ENCODE measurements around the gene PHF11.

PHF11 gene

DNA sequence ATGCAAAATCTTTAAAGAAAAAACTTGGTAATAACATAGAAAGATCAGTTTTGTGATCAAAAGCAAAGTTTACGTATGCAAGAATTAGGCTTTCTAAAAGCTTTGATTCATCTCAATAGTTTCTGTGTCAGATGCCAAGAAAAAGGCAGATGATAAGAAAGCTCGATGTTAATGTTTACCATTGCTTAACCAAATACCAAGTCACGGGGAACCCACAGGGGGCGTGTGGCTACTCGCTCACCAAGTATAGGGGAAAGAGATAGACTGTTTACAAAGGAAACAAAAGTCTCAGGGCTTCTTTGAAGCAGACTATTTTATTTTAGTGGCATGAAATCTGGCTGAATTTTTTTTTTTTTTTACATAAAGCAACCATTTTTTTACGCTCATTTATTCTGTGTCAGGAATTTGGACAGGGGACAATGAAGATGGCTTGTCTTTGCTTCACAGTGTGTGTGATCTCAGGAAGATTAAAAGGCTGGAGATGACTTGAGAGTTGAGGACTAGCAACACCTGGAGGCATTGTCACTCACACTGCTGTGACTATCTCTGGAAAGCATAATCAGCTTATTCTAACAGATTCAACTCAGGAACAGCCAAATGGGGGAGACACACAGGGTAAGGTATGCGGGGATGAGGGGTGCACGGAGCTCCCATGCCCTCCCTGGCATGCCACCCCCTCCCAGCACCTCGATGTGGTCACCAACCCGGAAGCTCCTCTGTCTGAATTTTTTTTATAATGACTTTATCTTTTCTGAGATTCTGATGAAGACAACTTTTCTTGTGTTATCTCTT is 64.7 kb downstream of the PHF11 start:
- ChIA-PET CTCF (interaction anchor here (0.6 to 1.4 kb wide), 7 partner anchors 18 to 579 kb away, joined by 3 to 4 read pairs (median 3); no protein-coding TSS in a partner anchor), POLR2A (interaction anchor here (0.7 to 0.8 kb wide), 2 partner anchors 116 to 603 kb away, joined by 3 read pairs; partner anchors contain the start of genes CAB39L and SETDB2)
- no peaks in the 10 kb centered on the region for H3K9me3 ChIP-seq (ENCODE audit: control insufficient read depth, insufficient read depth, low read depth, low read length)
- H3K36me3 ChIP-seq (ENCODE audit: control insufficient read depth in 2 of 2, insufficient read depth in 1 of 2, low read length in 2 of 2) = peaks cover 6 to 21% of the 10 kb centered on the region in 2 experiments
- no peak overlapping the region for H3K27ac ChIP-seq (ENCODE audit: extremely low read depth, low read depth, low read length)
- TF ChIP-seq KLF10 (tag by site-specific recombination; IDR thresholded peaks at IDR 0.05) (no peak), ZNF274 (IDR thresholded peaks at IDR 0.05; ENCODE audit: low read length) (no peak), ZNF274 (tag by site-specific recombination; IDR thresholded peaks at IDR 0.05; ENCODE audit: borderline replicate concordance) (no peak), ZNF560 (tag by site-specific recombination; IDR thresholded peaks at IDR 0.05; ENCODE audit: borderline replicate concordance) (no peak), ZNF391 (tag by site-specific recombination; IDR thresholded peaks at IDR 0.05; ENCODE audit: borderline replicate concordance, low read depth) (no peak), KLF8 (tag by site-specific recombination; IDR thresholded peaks at IDR 0.05) (no peak), IKZF3 (tag by site-specific recombination; IDR thresholded peaks at IDR 0.05) (no peak), ZNF701 (tag by site-specific recombination; IDR thresholded peaks at IDR 0.05) (no peak), ZNF248 (tag by site-specific recombination; IDR thresholded peaks at IDR 0.05) (no peak), ZNF843 (tag by site-specific recombination; IDR thresholded peaks at IDR 0.05) (no peak), FEZF1 (tag by site-specific recombination; IDR thresholded peaks at IDR 0.05) (peak; percentile 54), TRIM28 (IDR thresholded peaks at IDR 0.05; ENCODE audit: borderline replicate concordance, low read length) (no peak), ZNF366 (tag by site-specific recombination; conservative IDR thresholded peaks at IDR 0.05) (no peak), ZNF302 (tag by site-specific recombination; IDR thresholded peaks at IDR 0.05; ENCODE audit: low read depth) (no peak)
- TF ChIP-seq, protein P1, sequence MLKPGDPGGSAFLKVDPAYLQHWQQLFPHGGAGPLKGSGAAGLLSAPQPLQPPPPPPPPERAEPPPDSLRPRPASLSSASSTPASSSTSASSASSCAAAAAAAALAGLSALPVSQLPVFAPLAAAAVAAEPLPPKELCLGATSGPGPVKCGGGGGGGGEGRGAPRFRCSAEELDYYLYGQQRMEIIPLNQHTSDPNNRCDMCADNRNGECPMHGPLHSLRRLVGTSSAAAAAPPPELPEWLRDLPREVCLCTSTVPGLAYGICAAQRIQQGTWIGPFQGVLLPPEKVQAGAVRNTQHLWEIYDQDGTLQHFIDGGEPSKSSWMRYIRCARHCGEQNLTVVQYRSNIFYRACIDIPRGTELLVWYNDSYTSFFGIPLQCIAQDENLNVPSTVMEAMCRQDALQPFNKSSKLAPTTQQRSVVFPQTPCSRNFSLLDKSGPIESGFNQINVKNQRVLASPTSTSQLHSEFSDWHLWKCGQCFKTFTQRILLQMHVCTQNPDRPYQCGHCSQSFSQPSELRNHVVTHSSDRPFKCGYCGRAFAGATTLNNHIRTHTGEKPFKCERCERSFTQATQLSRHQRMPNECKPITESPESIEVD (tag by site-specific recombination; IDR thresholded peaks at IDR 0.05) = 0 out of 2 replicates have a peak, but pooled peaks have one; percentile 9
- TF ChIP-seq, protein P2, sequence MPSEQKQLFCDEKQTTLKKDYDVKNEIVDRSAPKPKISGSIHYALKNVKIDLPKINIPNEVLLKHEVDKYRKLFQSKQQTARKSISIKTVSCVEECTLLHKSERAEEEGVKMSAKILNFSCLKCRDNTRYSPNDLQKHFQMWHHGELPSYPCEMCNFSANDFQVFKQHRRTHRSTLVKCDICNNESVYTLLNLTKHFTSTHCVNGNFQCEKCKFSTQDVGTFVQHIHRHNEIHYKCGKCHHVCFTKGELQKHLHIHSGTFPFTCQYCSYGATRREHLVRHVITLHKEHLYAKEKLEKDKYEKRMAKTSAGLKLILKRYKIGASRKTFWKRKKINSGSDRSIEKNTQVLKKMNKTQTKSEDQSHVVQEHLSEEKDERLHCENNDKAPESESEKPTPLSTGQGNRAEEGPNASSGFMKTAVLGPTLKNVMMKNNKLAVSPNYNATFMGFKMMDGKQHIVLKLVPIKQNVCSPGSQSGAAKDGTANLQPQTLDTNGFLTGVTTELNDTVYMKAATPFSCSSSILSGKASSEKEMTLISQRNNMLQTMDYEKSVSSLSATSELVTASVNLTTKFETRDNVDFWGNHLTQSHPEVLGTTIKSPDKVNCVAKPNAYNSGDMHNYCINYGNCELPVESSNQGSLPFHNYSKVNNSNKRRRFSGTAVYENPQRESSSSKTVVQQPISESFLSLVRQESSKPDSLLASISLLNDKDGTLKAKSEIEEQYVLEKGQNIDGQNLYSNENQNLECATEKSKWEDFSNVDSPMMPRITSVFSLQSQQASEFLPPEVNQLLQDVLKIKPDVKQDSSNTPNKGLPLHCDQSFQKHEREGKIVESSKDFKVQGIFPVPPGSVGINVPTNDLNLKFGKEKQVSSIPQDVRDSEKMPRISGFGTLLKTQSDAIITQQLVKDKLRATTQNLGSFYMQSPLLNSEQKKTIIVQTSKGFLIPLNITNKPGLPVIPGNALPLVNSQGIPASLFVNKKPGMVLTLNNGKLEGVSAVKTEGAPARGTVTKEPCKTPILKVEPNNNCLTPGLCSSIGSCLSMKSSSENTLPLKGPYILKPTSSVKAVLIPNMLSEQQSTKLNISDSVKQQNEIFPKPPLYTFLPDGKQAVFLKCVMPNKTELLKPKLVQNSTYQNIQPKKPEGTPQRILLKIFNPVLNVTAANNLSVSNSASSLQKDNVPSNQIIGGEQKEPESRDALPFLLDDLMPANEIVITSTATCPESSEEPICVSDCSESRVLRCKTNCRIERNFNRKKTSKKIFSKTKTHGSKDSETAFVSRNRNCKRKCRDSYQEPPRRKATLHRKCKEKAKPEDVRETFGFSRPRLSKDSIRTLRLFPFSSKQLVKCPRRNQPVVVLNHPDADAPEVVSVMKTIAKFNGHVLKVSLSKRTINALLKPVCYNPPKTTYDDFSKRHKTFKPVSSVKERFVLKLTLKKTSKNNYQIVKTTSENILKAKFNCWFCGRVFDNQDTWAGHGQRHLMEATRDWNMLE (tag by site-specific recombination; conservative IDR thresholded peaks at IDR 0.05; ENCODE audit: low read depth) = no peak
- TF ChIP-seq, protein P3, sequence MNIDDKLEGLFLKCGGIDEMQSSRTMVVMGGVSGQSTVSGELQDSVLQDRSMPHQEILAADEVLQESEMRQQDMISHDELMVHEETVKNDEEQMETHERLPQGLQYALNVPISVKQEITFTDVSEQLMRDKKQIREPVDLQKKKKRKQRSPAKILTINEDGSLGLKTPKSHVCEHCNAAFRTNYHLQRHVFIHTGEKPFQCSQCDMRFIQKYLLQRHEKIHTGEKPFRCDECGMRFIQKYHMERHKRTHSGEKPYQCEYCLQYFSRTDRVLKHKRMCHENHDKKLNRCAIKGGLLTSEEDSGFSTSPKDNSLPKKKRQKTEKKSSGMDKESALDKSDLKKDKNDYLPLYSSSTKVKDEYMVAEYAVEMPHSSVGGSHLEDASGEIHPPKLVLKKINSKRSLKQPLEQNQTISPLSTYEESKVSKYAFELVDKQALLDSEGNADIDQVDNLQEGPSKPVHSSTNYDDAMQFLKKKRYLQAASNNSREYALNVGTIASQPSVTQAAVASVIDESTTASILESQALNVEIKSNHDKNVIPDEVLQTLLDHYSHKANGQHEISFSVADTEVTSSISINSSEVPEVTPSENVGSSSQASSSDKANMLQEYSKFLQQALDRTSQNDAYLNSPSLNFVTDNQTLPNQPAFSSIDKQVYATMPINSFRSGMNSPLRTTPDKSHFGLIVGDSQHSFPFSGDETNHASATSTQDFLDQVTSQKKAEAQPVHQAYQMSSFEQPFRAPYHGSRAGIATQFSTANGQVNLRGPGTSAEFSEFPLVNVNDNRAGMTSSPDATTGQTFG (tag by site-specific recombination; IDR thresholded peaks at IDR 0.05; ENCODE audit: borderline replicate concordance) = no peak
- TF ChIP-seq, protein P4, sequence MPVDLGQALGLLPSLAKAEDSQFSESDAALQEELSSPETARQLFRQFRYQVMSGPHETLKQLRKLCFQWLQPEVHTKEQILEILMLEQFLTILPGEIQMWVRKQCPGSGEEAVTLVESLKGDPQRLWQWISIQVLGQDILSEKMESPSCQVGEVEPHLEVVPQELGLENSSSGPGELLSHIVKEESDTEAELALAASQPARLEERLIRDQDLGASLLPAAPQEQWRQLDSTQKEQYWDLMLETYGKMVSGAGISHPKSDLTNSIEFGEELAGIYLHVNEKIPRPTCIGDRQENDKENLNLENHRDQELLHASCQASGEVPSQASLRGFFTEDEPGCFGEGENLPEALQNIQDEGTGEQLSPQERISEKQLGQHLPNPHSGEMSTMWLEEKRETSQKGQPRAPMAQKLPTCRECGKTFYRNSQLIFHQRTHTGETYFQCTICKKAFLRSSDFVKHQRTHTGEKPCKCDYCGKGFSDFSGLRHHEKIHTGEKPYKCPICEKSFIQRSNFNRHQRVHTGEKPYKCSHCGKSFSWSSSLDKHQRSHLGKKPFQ (tag by site-specific recombination; IDR thresholded peaks at IDR 0.05) = no peak
- TF ChIP-seq, protein P5, sequence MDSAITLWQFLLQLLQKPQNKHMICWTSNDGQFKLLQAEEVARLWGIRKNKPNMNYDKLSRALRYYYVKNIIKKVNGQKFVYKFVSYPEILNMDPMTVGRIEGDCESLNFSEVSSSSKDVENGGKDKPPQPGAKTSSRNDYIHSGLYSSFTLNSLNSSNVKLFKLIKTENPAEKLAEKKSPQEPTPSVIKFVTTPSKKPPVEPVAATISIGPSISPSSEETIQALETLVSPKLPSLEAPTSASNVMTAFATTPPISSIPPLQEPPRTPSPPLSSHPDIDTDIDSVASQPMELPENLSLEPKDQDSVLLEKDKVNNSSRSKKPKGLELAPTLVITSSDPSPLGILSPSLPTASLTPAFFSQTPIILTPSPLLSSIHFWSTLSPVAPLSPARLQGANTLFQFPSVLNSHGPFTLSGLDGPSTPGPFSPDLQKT (IDR thresholded peaks at IDR 0.05; ENCODE audit: borderline replicate concordance, low read depth, low read length) = no peak
- H3K4me1 ChIP-seq (ENCODE audit: control insufficient read depth, insufficient read depth, low read length) = peaks cover 7% of the 10 kb centered on the region; the same call in 1 of the 2 replicates
- no peak overlapping the region for H3K4me3 ChIP-seq (ENCODE audit: low read depth, low read length)
